Activated CD4-positive, alpha-beta T cell treated with anti-CD3 and anti-CD28 coated beads, Interleukin-2, amount 50 U/mL, for 16 hours (primary cell): ENCODE data around the gene ZNF274.
"Not testable (repeated sequence)": the region's sequence is repeated elsewhere in the genome, so short reads cannot be mapped to it uniquely, and the experiment has no call there.

Experiments
- DNase-seq: peaks from one replicate; pipeline ENCODE4 v3.0.0-alpha.2; 2020

ZNF274 gene

GRCh38 chr19:58213075-58213369 is 30.2 kb downstream of the ZNF274 start:
- no peak for DNase-seq

GRCh38 chr19:58217069-58217481 is 34.2 kb downstream of the ZNF274 start:
- no peak for DNase-seq

GRCh38 chr19:58217607-58218391 is 34.9 kb downstream of the ZNF274 start:
- DNase-seq, result no peak

- peak; percentile 38 for DNase-seq
Observed at GRCh38 chr19:58218899-58219298, 36.0 kb downstream of the ZNF274 start.

GRCh38 chr19:58227964-58228584 is 45.2 kb downstream of the ZNF274 start:
- no peak for DNase-seq

GRCh38 chr19:58228585-58229254 is 45.9 kb downstream of the ZNF274 start, which contains the start of gene ZNF544:
Gene ZNF544, plus strand, starts transcription at chr19:58228914. Its CDS starts 15,110 bp downstream, at chr19:58244024.
- peak; percentile 77 for DNase-seq

GRCh38 chr19:58229255-58229639 is 46.4 kb downstream of the ZNF274 start:
- DNase-seq, result peak; percentile 18

- DNase-seq, result no peak
Observed at GRCh38 chr19:58237324-58237723, 54.5 kb downstream of the ZNF274 start.

GRCh38 chr19:58243351-58243750 is 60.5 kb downstream of the ZNF274 start:
- DNase-seq, result no peak

GRCh38 chr19:58248886-58249285 is 66.0 kb downstream of the ZNF274 start:
- no peak for DNase-seq

GRCh38 chr19:58252102-58252685 is 69.3 kb downstream of the ZNF274 start:
- DNase-seq, result no peak

GRCh38 chr19:58258259-58258658 is 75.4 kb downstream of the ZNF274 start:
- not testable (repeated sequence) for DNase-seq

GRCh38 chr19:58261600-58261967 is 78.7 kb downstream of the ZNF274 start:
- no peak for DNase-seq

GRCh38 chr19:58261968-58262921 is 79.4 kb downstream of the ZNF274 start:
- DNase-seq, result no peak

- DNase-seq, result no peak
Observed at GRCh38 chr19:58262922-58263296, 80.0 kb downstream of the ZNF274 start.
